ENCODE data around the gene SEMA5A. TPM values are rescaled to one million over a fixed set of nuclear protein-coding genes. Genes with fewer than 3 reads are reported as not detected.

SEMA5A gene
- total and polyA plus RNA-seq, 7 donors = 0.24 to 3.9 (median 0.66) TPM

DNA sequence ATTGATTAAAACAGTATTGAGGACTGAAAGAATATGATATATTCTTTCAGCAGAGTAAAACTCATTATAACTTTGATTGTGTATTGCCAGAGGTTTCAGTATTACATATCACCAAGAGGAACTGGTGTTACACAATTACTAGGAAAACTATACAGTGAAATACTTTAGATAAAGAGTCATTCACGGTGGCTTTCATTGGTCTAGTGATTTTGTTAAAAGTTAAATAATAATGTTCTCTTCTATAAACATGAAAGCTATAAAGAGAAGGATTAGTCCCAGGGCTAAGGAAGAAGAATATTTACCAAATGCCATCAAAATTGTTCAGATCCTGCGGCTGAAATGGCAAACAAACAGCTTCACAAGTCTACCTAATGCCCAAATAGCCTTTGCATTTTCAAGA is 306.2 kb downstream of the SEMA5A start:
- WGBS, 3 donors = 58 to 80% (median 63%) methylated on average over 2 of the region's 2 CpGs
- no peak overlapping the region for H3K27ac ChIP-seq
- DNase-seq = no peak
- no peaks in the 10 kb centered on the region for H3K27me3 ChIP-seq (ENCODE audit: insufficient read depth in 3 of 3, low read length in 2 of 3)
- no peaks in the 10 kb centered on the region for H3K36me3 ChIP-seq (ENCODE audit: insufficient read depth in 1 of 2, low read depth in 1 of 2)
- ATAC-seq = no peak
- no peak overlapping the region for H3K4me3 ChIP-seq
- no peak for TF ChIP-seq CTCF (IDR thresholded peaks at IDR 0.05)
- intact Hi-C loops (cut with DNase I) = no loop called here
- H3K9me3 ChIP-seq = no peaks in the 10 kb centered on the region
- no peaks in the 10 kb centered on the region for H3K4me1 ChIP-seq

- no peak overlapping the region for H3K4me3 ChIP-seq
- no peak for DNase-seq
- ATAC-seq = no peak
- TF ChIP-seq CTCF (IDR thresholded peaks at IDR 0.05) = no peak
- no peak overlapping the region for H3K27ac ChIP-seq
- no peaks in the 10 kb centered on the region for H3K27me3 ChIP-seq (ENCODE audit: insufficient read depth in 3 of 3, low read length in 2 of 3)
- no peaks in the 10 kb centered on the region for H3K36me3 ChIP-seq (ENCODE audit: insufficient read depth in 1 of 2, low read depth in 1 of 2)
- H3K4me1 ChIP-seq = no peaks in the 10 kb centered on the region
- H3K9me3 ChIP-seq = no peaks in the 10 kb centered on the region
- intact Hi-C loops (cut with DNase I) = no loop called here
Observed at GRCh38 chr5:9239071-9239470, 306.8 kb downstream of the SEMA5A start.

GRCh38 chr5:9233712-9234111 is 312.2 kb downstream of the SEMA5A start:
- TF ChIP-seq CTCF (IDR thresholded peaks at IDR 0.05) = no peak
- no peak for ATAC-seq
- H3K27ac ChIP-seq = no peak overlapping the region

DNA sequence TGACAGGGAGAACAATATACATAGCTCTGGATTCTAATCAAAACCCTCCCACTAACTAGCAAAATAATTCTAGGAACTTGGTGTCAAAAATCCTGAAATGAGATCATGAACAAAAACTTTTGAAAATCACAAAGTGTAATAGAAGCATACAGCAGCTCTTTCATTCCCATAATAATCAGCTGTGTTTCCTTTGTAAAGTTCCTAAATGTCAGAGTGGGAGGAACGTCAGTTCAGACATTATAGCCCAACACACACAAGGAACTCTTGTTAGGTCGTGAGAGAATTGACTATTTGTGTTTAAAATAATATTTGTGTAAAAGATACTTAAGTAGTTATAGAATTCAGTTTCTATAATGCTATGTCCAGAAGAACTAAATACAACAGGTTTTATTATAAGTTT is 312.8 kb downstream of the SEMA5A start:
- Histone ChIP-seq H3K36me3 (ENCODE audit: insufficient read depth in 1 of 2, low read depth in 1 of 2) (no peaks in the 10 kb centered on the region), H3K4me1 (no peaks in the 10 kb centered on the region), H3K27ac (no peak overlapping the region), H3K27me3 (ENCODE audit: insufficient read depth in 3 of 3, low read length in 2 of 3) (no peaks in the 10 kb centered on the region), H3K9me3 (no peaks in the 10 kb centered on the region), H3K4me3 (no peak overlapping the region)
- ATAC-seq (no peak), DNase-seq (no peak)
- no peak for TF ChIP-seq CTCF (IDR thresholded peaks at IDR 0.05)
- intact Hi-C loops (cut with DNase I) = no loop called here
- 40 to 52% (median 47%) methylated on average over 2 of the region's 2 CpGs for WGBS, 3 donors

More at GRCh38 chr5:9233712-9234111, 312.2 kb downstream of the SEMA5A start:
- intact Hi-C loops (cut with DNase I) = no loop called here
- DNase-seq = no peak
- no peaks in the 10 kb centered on the region for H3K36me3 ChIP-seq (ENCODE audit: insufficient read depth in 1 of 2, low read depth in 1 of 2)
- no peaks in the 10 kb centered on the region for H3K4me1 ChIP-seq
- H3K27me3 ChIP-seq (ENCODE audit: insufficient read depth in 3 of 3, low read length in 2 of 3) = no peaks in the 10 kb centered on the region
- H3K9me3 ChIP-seq = no peaks in the 10 kb centered on the region
- H3K4me3 ChIP-seq = no peak overlapping the region

DNA sequence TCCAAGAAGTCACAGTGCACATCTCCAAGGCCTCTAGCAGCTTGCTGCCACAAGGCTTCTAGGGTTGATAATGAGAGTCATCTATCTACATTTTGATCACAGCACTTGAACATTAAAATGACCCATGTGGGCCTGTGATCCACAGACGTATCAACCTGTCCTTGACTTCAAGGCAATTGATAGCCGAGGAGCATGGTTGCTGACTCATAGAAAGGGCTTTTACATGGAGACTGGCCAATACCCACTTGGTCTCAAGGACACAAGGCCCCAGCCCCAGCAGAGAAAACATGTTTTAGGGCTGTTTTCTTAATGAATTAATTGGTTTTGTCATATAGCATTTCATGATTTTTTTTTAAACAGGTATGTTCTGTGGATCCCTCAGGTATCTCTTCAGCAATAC is 314.0 kb downstream of the SEMA5A start:
- Histone ChIP-seq H3K4me1 (no peaks in the 10 kb centered on the region), H3K27me3 (ENCODE audit: insufficient read depth in 3 of 3, low read length in 2 of 3) (no peaks in the 10 kb centered on the region), H3K27ac (no peak overlapping the region), H3K36me3 (ENCODE audit: insufficient read depth in 1 of 2, low read depth in 1 of 2) (no peaks in the 10 kb centered on the region), H3K9me3 (no peaks in the 10 kb centered on the region), H3K4me3 (no peak overlapping the region)
- DNase-seq (no peak), ATAC-seq (no peak)
- whole genome bisulfite sequencing, 3 donors = 84 to 90% (median 86%) methylated on average over 2 of the region's 2 CpGs
- TF ChIP-seq CTCF (IDR thresholded peaks at IDR 0.05) = no peak
- intact Hi-C loops (cut with DNase I) = no loop called here
